SK-N-MC (cell line): ENCODE measurements around the gene DHRS7B.

Source experiments
- DNase-seq: peaks from one replicate; pipeline ENCODE4 v3.0.0-alpha.2; 2011; ENCODE audit warnings: low read depth, low spot score
- H3K27ac ChIP-seq: fragments of 200-600 bp; sonication (generic); 2 replicates; pipeline ENCODE4 v1.5.1; 2016; ENCODE audit warnings: mixed run types
- H3K36me3 ChIP-seq: fragments of 200-600 bp; sonication (generic); 2 replicates; pipeline ENCODE4 v1.6.1; 2017; ENCODE audit warnings: antibody characterized with exemption, low read length, mixed read lengths; ENCODE audit not compliant: insufficient read depth
- H3K4me3 ChIP-seq: fragments of 200-600 bp; sonication (generic); 2 replicates; pipeline ENCODE4 v1.5.1; 2016
- H3K9ac ChIP-seq: fragments of 200-600 bp; sonication (generic); 2 replicates; pipeline ENCODE4 v1.8.0; 2017; ENCODE audit warnings: mixed run types, mixed read lengths; ENCODE audit not compliant: insufficient read length
- H3K9me3 ChIP-seq: fragments of 200-600 bp; sonication (generic); 2 replicates; pipeline ENCODE4 v1.6.1; 2017; ENCODE audit warnings: low read depth, mild to moderate bottlenecking, antibody characterized with exemption, low read length, moderate library complexity, mixed read lengths
- EZH2 ChIP-seq: fragments of 200-600 bp; sonication (generic); IDR thresholded peaks from one replicate; pipeline ENCODE4 v1.6.1; 2017; ENCODE audit warnings: antibody characterized with exemption
- FOXP2 ChIP-seq: optimal IDR thresholded peaks from 2 replicates; pipeline ENCODE3; 2011; ENCODE audit warnings: mild to moderate bottlenecking, moderate library complexity; ENCODE audit not compliant: insufficient read depth; ENCODE audit errors: extremely low read length, control extremely low read depth
- POLR2AphosphoS5 ChIP-seq: IDR thresholded peaks from 2 replicates; pipeline ENCODE4 v1.6.1; 2012; ENCODE audit warnings: mild to moderate bottlenecking, low read depth, low read length, borderline replicate concordance

Gene DHRS7B

DNA sequence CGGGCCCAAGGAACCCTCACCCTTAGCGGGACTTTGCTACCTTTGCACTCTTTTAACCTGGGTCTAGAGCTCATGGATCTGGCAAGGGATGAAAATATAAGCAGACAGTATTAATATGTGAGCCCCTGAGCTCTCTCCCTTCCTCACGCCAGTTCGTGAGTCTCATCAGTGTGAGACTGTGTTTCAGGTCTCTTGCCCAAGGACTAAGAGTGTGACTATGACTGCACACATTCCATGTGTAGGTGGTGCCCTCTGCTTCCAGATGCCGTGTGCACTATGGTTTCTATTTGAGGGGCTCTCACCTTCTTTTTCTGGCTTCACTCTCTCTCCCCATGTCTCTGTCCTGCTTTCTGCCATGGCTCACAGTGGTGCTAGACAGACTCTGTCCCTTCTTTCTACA lies 40.5 kb downstream of the DHRS7B start:
- Histone ChIP-seq H3K4me3 (no peak overlapping the region), H3K27ac (no peak overlapping the region), H3K36me3 (no peaks in the 10 kb centered on the region), H3K9ac (no peak overlapping the region), H3K9me3 (no peaks in the 10 kb centered on the region)
- TF ChIP-seq POLR2AphosphoS5, result no peak
- TF ChIP-seq EZH2, result no peak
- TF ChIP-seq FOXP2, result no peak
- DNase-seq, result no peak

DNA sequence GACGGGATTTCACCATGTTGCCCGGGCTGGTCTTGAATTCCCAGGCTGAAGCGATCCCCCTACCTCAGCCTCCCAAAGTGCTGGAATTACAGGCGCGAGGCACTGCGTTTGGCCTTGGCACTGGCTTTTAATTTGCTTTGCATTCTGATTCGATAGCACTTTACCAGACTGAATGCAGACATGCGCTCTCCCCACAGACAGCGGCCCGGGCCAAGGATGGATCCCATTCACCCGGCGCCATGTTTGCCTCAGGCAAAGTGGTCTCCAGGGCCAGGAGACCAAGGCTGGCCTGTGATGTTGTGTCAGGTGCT lies 41.7 kb downstream of the DHRS7B start:
- H3K4me3 ChIP-seq, result no peak overlapping the region
- H3K9ac ChIP-seq, result no peak overlapping the region
- H3K9me3 ChIP-seq, result no peaks in the 10 kb centered on the region
- TF ChIP-seq FOXP2 (no peak), POLR2AphosphoS5 (no peak), EZH2 (no peak)
- H3K36me3 ChIP-seq, result no peaks in the 10 kb centered on the region
- no peak overlapping the region for H3K27ac ChIP-seq
- DNase-seq, result no peak

DNA sequence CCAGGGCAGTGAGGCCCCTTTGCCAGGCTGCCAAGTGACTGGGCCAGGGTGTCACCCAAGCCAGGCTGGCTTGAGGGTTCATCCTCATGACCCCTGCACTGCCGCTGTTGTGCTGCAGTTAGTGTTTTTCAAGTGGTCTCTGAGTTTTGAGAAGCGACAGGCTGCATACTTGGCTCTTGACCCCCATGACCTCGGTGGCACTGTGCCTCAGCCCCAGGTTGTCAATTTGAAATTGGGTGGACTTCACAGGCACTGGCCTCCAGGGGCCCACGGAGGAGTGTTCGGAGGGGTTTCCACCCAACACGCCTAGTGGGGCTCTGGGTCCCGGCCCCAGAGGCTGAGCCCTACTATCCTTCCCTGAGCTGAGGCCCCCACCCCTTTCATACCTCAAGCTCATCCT lies 42.7 kb downstream of the DHRS7B start:
- H3K36me3 ChIP-seq, result no peaks in the 10 kb centered on the region
- no peak overlapping the region for H3K4me3 ChIP-seq
- no peaks in the 10 kb centered on the region for H3K9me3 ChIP-seq
- no peak overlapping the region for H3K9ac ChIP-seq
- no peak for TF ChIP-seq EZH2
- no peak for TF ChIP-seq FOXP2
- DNase-seq, result no peak
- no peak overlapping the region for H3K27ac ChIP-seq

DNA sequence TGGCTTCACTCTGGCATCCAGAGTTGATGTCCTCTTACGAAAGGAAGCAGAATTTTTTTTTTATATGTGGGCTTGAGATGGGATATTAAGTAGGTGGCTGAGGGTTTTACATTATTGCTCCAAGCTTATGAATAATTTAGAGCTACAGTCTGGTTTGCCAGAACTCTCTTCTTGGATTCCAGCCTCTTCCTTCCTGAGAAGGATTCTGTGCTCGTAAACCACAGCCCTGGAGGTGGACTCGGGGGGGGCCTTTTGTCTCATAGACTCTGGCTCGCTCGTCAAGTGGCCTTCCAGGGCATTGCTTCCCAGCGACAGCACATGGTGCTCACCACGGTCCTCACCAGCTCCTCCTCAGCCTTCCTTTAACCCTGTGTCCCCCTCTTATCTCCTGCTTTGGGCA lies 44.0 kb downstream of the DHRS7B start:
- TF ChIP-seq FOXP2 (no peak), EZH2 (no peak), POLR2AphosphoS5 (no peak)
- peak; percentile 10 for DNase-seq
- Histone ChIP-seq H3K9me3 (no peaks in the 10 kb centered on the region), H3K4me3 (no peak overlapping the region; the same call in 1 of the 2 replicates), H3K27ac (no peak overlapping the region), H3K9ac (no peak overlapping the region), H3K36me3 (no peaks in the 10 kb centered on the region)

- Histone ChIP-seq H3K9me3 (no peaks in the 10 kb centered on the region), H3K36me3 (no peaks in the 10 kb centered on the region), H3K27ac (no peak overlapping the region), H3K4me3 (no peak overlapping the region), H3K9ac (no peak overlapping the region)
- DNase-seq, result no peak
- TF ChIP-seq POLR2AphosphoS5, result no peak
- no peak for TF ChIP-seq FOXP2
- no peak for TF ChIP-seq EZH2
Observed at GRCh38 chr17:21171309-21171922, 44.7 kb downstream of the DHRS7B start.

DNA sequence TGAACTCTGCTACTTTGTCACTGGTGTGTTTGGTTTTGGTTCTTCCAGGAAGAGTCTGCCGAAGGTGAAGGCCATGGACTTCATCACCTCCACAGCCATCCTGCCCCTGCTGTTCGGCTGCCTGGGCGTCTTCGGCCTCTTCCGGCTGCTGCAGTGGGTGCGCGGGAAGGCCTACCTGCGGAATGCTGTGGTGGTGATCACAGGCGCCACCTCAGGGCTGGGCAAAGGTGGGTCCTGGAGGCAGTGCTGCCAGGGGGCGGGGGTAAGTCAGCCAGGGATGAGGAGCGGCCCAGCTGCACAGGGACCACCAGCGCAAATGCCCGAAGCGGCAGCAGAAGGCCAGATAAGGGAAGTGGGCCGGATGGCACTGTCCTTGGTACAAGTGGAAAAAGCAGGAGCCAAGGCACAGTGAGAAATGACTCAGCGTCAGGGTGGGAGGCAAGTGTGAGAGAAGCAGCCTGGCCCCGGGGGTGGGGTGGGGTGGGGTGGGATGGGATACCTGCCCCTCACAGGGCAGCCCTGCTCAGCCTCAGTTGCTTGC lies 45.3 kb downstream of the DHRS7B start:
- DNase-seq, result no peak
- no peaks in the 10 kb centered on the region for H3K36me3 ChIP-seq
- TF ChIP-seq FOXP2 (no peak), POLR2AphosphoS5 (no peak), EZH2 (no peak)
- H3K4me3 ChIP-seq, result no peak overlapping the region
- no peak overlapping the region for H3K27ac ChIP-seq
- H3K9ac ChIP-seq, result no peak overlapping the region
- no peaks in the 10 kb centered on the region for H3K9me3 ChIP-seq

DNA sequence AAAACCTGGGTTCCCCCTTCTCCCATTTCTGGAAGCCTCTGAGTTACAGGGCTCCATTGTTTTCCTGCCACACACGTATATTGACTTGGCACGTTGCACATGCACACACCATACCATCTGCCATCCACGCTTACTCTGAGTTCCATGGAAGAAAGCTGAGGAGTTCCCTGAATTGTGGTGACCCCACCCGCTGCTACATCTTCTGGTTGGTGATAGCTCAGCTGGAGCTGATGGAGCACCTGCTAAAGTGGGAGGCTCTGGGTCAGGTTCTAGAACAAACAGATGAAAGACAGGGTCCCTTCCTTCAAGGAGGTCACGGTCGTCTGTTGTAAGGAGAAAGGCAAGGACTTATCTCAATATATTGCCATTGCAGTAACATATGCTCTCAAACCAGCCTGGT lies 46.1 kb downstream of the DHRS7B start:
- Histone ChIP-seq H3K9me3 (no peaks in the 10 kb centered on the region), H3K36me3 (no peaks in the 10 kb centered on the region), H3K4me3 (no peak overlapping the region), H3K27ac (no peak overlapping the region), H3K9ac (no peak overlapping the region)
- TF ChIP-seq EZH2 (no peak), POLR2AphosphoS5 (no peak), FOXP2 (no peak)
- DNase-seq, result no peak

DNA sequence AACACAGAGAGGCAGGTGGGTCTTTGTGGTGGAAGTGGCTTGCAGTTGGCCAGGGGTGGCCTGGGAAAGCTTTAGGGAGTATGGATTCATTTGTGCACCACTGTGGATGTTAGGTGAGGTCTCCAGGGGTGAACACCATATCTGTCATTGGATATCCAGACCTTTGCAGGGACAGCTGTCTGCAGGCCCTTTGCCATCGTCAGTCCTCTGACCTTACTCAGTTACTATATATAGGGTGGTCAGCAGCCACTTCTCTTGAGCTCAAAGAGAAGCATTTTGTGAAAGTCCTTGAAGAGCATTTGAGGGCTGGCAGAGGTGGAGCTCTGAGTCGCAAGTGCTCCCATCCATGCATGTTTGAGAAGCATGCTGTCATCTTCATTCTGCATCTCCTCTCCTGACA lies 46.8 kb downstream of the DHRS7B start:
- no peaks in the 10 kb centered on the region for H3K9me3 ChIP-seq
- DNase-seq, result no peak
- no peak overlapping the region for H3K4me3 ChIP-seq
- H3K36me3 ChIP-seq, result no peaks in the 10 kb centered on the region
- TF ChIP-seq FOXP2 (no peak), POLR2AphosphoS5 (no peak), EZH2 (no peak)
- no peak overlapping the region for H3K27ac ChIP-seq
- no peak overlapping the region for H3K9ac ChIP-seq

DNA sequence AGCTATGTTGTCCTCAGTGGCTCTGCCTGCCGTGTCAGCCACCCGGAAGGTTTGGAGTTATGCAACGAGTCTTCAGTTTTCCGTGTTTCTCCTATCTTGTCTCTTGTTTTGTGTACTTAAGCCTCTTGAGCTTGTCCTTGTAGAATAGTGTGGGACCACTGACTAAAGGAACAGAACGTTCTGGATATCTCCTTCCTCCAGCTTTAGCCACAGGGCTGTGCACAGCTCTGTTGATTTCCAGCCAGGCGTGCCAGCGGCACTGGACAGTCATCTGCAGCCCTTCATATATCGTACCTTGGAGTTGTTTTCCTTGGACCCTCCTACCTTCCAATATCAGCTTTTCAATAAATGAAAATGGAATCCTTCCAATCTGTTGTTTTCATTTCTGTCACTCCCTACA lies 47.4 kb downstream of the DHRS7B start:
- Histone ChIP-seq H3K4me3 (no peak overlapping the region), H3K9me3 (no peaks in the 10 kb centered on the region), H3K36me3 (no peaks in the 10 kb centered on the region), H3K9ac (no peak overlapping the region), H3K27ac (no peak overlapping the region)
- no peak for TF ChIP-seq POLR2AphosphoS5
- no peak for TF ChIP-seq EZH2
- no peak for TF ChIP-seq FOXP2
- no peak for DNase-seq

GRCh38 chr17:21174713-21175112 lies 47.9 kb downstream of the DHRS7B start:
- TF ChIP-seq EZH2 (no peak), POLR2AphosphoS5 (no peak), FOXP2 (no peak)
- H3K4me3 ChIP-seq, result no peak overlapping the region
- H3K9me3 ChIP-seq, result no peaks in the 10 kb centered on the region
- no peak overlapping the region for H3K9ac ChIP-seq
- H3K36me3 ChIP-seq, result no peaks in the 10 kb centered on the region
- H3K27ac ChIP-seq, result no peak overlapping the region
- DNase-seq, result no peak
